Testis (tissue), 2 donors: Measurements from ENCODE around the gene RPL41.

Experiments used
- CTCF ChIP-seq, 3 experiments: fragments of 450-650 bp in 2 of 3; fragments of 200-600 bp in 1 of 3; sonication (generic) in 1 of 3; IDR thresholded peaks; one replicate each; pipeline ENCODE4 v1.5.1; 2016 to 2019; ENCODE audit warnings: antibody characterized with exemption in 3 of 3, mild to moderate bottlenecking in 2 of 3, moderate library complexity in 1 of 3
- POLR2A ChIP-seq: fragments of 450-650 bp; IDR thresholded peaks from one replicate; pipeline ENCODE4 v1.6.1; 2017; ENCODE audit warnings: antibody characterized with exemption, mild to moderate bottlenecking, moderate library complexity

DNA sequence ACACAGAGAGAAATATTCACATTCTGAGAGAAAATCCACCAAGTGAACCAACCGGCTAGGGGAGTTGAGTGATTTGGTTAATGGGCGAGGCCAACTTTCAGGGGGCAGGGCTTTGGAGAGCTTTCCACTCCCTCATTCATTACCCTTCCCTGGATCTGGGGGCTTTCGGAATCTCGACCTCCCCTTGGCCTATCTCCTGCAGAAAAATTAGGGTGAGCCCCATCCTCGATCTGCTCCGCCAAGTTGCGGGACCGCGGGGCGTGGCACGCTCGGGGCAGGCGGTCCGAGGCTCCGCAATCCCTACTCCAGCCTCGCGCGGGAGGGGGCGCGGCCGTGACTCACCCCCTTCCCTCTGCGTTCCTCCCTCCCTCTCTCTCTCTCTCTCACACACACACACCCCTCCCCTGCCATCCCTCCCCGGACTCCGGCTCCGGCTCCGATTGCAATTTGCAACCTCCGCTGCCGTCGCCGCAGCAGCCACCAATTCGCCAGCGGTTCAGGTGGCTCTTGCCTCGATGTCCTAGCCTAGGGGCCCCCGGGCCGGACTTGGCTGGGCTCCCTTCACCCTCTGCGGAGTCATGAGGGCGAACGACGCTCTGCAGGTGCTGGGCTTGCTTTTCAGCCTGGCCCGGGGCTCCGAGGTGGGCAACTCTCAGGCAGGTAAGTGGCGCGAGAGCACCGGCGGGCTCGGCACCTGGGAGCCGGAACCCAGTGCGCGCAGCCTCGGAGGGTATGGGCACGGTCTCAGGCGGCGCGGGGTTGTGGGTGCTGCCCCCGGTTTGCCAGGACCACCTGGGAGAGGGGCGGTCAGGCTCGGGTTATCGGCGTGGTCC, 36.5 kb upstream of the RPL41 start, which contains the start of gene ERBB3:
- no peak for TF ChIP-seq POLR2A
- no peak for TF ChIP-seq CTCF (IDR thresholded peaks at IDR 0.05)
